HuH-7.5 (cell line): Measurements from ENCODE around the gene MSI2.
A peak's percentile ranks its signal among the peaks of the same experiment; 100 is the strongest.

ENCODE experiments used
- DNase-seq: peaks from one replicate; pipeline ENCODE4 v3.0.0; 2011; ENCODE audit warnings: low spot score

Gene MSI2

GRCh38 chr17:57541472-57542394 lies 285.4 kb downstream of the MSI2 start:
- peak; percentile 57 for DNase-seq

- DNase-seq = no peak
Observed at GRCh38 chr17:57542510-57542909, 286.2 kb downstream of the MSI2 start.

GRCh38 chr17:57543230-57543629 lies 286.9 kb downstream of the MSI2 start:
- no peak for DNase-seq

- DNase-seq = no peak
Observed at GRCh38 chr17:57544401-57544800, 288.1 kb downstream of the MSI2 start.

GRCh38 chr17:57544834-57545463 lies 288.6 kb downstream of the MSI2 start:
- DNase-seq = no peak

GRCh38 chr17:57545731-57546342 lies 289.5 kb downstream of the MSI2 start:
- no peak for DNase-seq

- peak; percentile 43 for DNase-seq
Observed at GRCh38 chr17:57548421-57549410, 292.4 kb downstream of the MSI2 start.

- no peak for DNase-seq
Observed at GRCh38 chr17:57549468-57549867, 293.1 kb downstream of the MSI2 start.

GRCh38 chr17:57550016-57550415 lies 293.7 kb downstream of the MSI2 start:
- no peak for DNase-seq

GRCh38 chr17:57550668-57551315 lies 294.5 kb downstream of the MSI2 start:
- DNase-seq = no peak

GRCh38 chr17:57551321-57552079 lies 295.2 kb downstream of the MSI2 start:
- DNase-seq = no peak

- no peak for DNase-seq
Observed at GRCh38 chr17:57552114-57552624, 295.8 kb downstream of the MSI2 start.

- DNase-seq = no peak
Observed at GRCh38 chr17:57553526-57553925, 297.2 kb downstream of the MSI2 start.

- DNase-seq = no peak
Observed at GRCh38 chr17:57553991-57554825, 297.9 kb downstream of the MSI2 start.

- no peak for DNase-seq
Observed at GRCh38 chr17:57554826-57555635, 298.7 kb downstream of the MSI2 start.

GRCh38 chr17:57555636-57556175 lies 299.4 kb downstream of the MSI2 start:
- DNase-seq = no peak

GRCh38 chr17:57556320-57556719 lies 300.0 kb downstream of the MSI2 start:
- no peak for DNase-seq

- no peak for DNase-seq
Observed at GRCh38 chr17:57556977-57557376, 300.7 kb downstream of the MSI2 start.
